Left colon (tissue), 2 donors: Measurements from ENCODE around the gene S100A7. TPM values are rescaled to one million over a fixed set of nuclear protein-coding genes. Genes with fewer than 3 reads are reported as not detected.
"Not testable (repeated sequence)": the region's sequence is repeated elsewhere in the genome, so short reads cannot be mapped to it uniquely, and the experiment has no call there.

Experiments used
- ATAC-seq: fragments of 200-7000 bp; cut with Tn5 transposase; one replicate; pipeline ENCODE4 v1.9.1; 2020; ENCODE audit warnings: mild to moderate bottlenecking, moderate library complexity
- DNase-seq, 2 donors: peaks; one replicate each; pipeline ENCODE4 v3.0.0-alpha.2; 2020
- intact Hi-C, 2 donors: fragments of 100-400 bp; cut with DNase I in 1 of 2; cut with micrococcal nuclease in 1 of 2; formaldehyde crosslinking; loops; one replicate each; pipeline versions ENCODE4 v1.11.2 to v1.14.0; 2022; cut with DNase I, micrococcal nuclease
- total RNA-seq, 2 donors: library from RNA; stranded (reverse); fragmentation: NEBNext Ultra II Directional; extraction: Animal tissue kit (Norgen Biotek cat#: 25700); gene quantifications; one replicate each; pipeline ENCODE4 v1.2.1, GENCODE V29; 2021
- donor health status: DM: no; HTN: no; CAD: no.
- donor health status: DM: yes; HTN: yes; CAD: no.

Gene S100A7
- total RNA-seq, 2 donors from 2014 or later, result not detected

- no peak for ATAC-seq
- intact Hi-C loops, result no loop called here
- no peak for DNase-seq
These were observed 44.4 kb downstream of the S100A7 start, which contains the start of gene S100A7A for GRCh38 chr1:153415850-153416570. Gene S100A7A, plus strand, starts transcription at chr1:153416520. Its CDS starts 1,563 bp downstream, at chr1:153418083.

- ATAC-seq, intact Hi-C loops, DNase-seq: not testable (repeated sequence)
These were observed 46.5 kb downstream of the S100A7 start for GRCh38 chr1:153413961-153414360.

Other genes starting within 250 kb of the S100A7 start
- not detected for gene PRR9, start 243.1 kb downstream of the S100A7 start, total RNA-seq
- gene LORICRIN, start 201.0 kb downstream of the S100A7 start, total RNA-seq, result not detected
- not detected for gene PGLYRP3, start 147.7 kb downstream of the S100A7 start, total RNA-seq
- gene PGLYRP4, start 111.8 kb downstream of the S100A7 start, total RNA-seq, result not detected
- gene S100A9, start 102.8 kb downstream of the S100A7 start, total RNA-seq, result 10 to 100 TPM in 1 of 2 donors, 1 to 10 TPM in 1; 9.2 to 21.0 TPM
- under 1 TPM in 1 of 2 donors, not detected in 1; 0.85 TPM for gene S100A12, start 85.0 kb downstream of the S100A7 start, total RNA-seq
- 1 to 10 TPM; 1.2 to 6.7 TPM for gene S100A8, start 69.6 kb downstream of the S100A7 start, total RNA-seq
- not detected for gene S100A7A, start 44.1 kb downstream of the S100A7 start, total RNA-seq
- gene S100A6, start 75.3 kb upstream of the S100A7 start, total RNA-seq, result 1,000 to 10,000 TPM; 2,086 to 2,115 TPM
- not detected for gene S100A5, start 80.3 kb upstream of the S100A7 start, total RNA-seq
- gene S100A4, start 85.2 kb upstream of the S100A7 start, total RNA-seq, result 10 to 100 TPM; 36.1 to 79.4 TPM
- gene S100A3, start 88.6 kb upstream of the S100A7 start, total RNA-seq, result not detected
- 1 to 10 TPM in 1 of 2 donors, not detected in 1; 1.1 TPM for gene S100A2, start 105.2 kb upstream of the S100A7 start, total RNA-seq
- gene S100A16, start 152.5 kb upstream of the S100A7 start, total RNA-seq, result 100 to 1,000 TPM; 191 to 231 TPM
- 100 to 1,000 TPM; 443 to 453 TPM for gene S100A14, start 155.7 kb upstream of the S100A7 start, total RNA-seq
- gene S100A13, start 166.9 kb upstream of the S100A7 start, total RNA-seq, result 10 to 100 TPM; 46.2 to 59.1 TPM
- gene S100A1, start 167.8 kb upstream of the S100A7 start, total RNA-seq, result 1 to 10 TPM; 1.6 to 1.9 TPM
- gene CHTOP, start 173.4 kb upstream of the S100A7 start, total RNA-seq, result 10 to 100 TPM; 54.0 to 61.5 TPM
- 10 to 100 TPM; 23.6 to 25.1 TPM for gene SNAPIN, start 198.1 kb upstream of the S100A7 start, total RNA-seq
- gene ILF2, start 210.3 kb upstream of the S100A7 start, total RNA-seq, result 100 to 1,000 TPM in 1 of 2 donors, 10 to 100 TPM in 1; 93.1 to 113 TPM
- 1 to 10 TPM; 2.8 to 5.2 TPM for gene NPR1, start 218.0 kb upstream of the S100A7 start, total RNA-seq